A549 (cell line): ENCODE measurements around the gene PSMC5.
A peak's percentile ranks its signal among the peaks of the same experiment; 100 is the strongest.

Experiments used
- EHF ChIP-seq: fragments of 250-450 bp; sonication (Bioruptor Pico); IDR thresholded peaks from 2 replicates; pipeline ENCODE4 v1.5.0; 2020; ENCODE audit warnings: mild to moderate bottlenecking
- EP300 ChIP-seq, 2 experiments: fragments of >200 bp; sonication (Bioruptor Twin); formaldehyde crosslinking; IDR thresholded peaks; 2 replicates in 1 of 2; 3 replicates in 1 of 2; pipeline ENCODE4 v1.6.1; 2016 to 2017
- NFE2L2 ChIP-seq: fragments of 150-350 bp; conservative IDR thresholded peaks from 2 replicates; pipeline ENCODE4 v1.6.1; 2014; ENCODE audit warnings: low read length
- POLR2A ChIP-seq: IDR thresholded peaks from 2 replicates; pipeline ENCODE4 v1.6.1; 2012; ENCODE audit warnings: mild to moderate bottlenecking, low read length
- RAD21 ChIP-seq, 2 experiments: fragments of >200 bp in 1 of 2; sonication (Bioruptor Twin) in 1 of 2; formaldehyde crosslinking in 1 of 2; IDR thresholded peaks in 1 of 2; conservative IDR thresholded peaks in 1 of 2; 2 replicates in 1 of 2; 3 replicates in 1 of 2; pipeline ENCODE4 v1.6.1; 2012 to 2018; ENCODE audit warnings: inconsistent platforms in 1 of 2
- RCOR1 ChIP-seq: fragments of 150-350 bp; IDR thresholded peaks from 2 replicates; pipeline ENCODE4 v1.6.1; 2014; ENCODE audit warnings: antibody characterized with exemption, low read length, low read depth
- RFX5 ChIP-seq: fragments of 450-650 bp; IDR thresholded peaks from 2 replicates; pipeline ENCODE4 v1.7.1; 2014; ENCODE audit warnings: antibody characterized with exemption, mild to moderate bottlenecking, moderate library complexity
- SMC3 ChIP-seq: fragments of >200 bp; sonication (Bioruptor Twin); formaldehyde crosslinking; IDR thresholded peaks from 3 replicates; pipeline ENCODE4 v1.6.1; 2018; ENCODE audit warnings: inconsistent platforms
- ZFP36 ChIP-seq: fragments of 450-650 bp; IDR thresholded peaks from 2 replicates; pipeline ENCODE4 v1.6.1; 2014; ENCODE audit warnings: borderline replicate concordance; ENCODE audit not compliant: partially characterized antibody
- TF ChIP-seq, protein P1 (sequence below): fragments of >200 bp; sonication (Bioruptor Twin); formaldehyde crosslinking; IDR thresholded peaks from 3 replicates; pipeline ENCODE4 v1.5.1; 2016
- TF ChIP-seq, protein P2 (sequence below): fragments of 450-650 bp; IDR thresholded peaks from 2 replicates; pipeline ENCODE4 v1.6.1; 2014; ENCODE audit warnings: antibody characterized with exemption

DNA sequence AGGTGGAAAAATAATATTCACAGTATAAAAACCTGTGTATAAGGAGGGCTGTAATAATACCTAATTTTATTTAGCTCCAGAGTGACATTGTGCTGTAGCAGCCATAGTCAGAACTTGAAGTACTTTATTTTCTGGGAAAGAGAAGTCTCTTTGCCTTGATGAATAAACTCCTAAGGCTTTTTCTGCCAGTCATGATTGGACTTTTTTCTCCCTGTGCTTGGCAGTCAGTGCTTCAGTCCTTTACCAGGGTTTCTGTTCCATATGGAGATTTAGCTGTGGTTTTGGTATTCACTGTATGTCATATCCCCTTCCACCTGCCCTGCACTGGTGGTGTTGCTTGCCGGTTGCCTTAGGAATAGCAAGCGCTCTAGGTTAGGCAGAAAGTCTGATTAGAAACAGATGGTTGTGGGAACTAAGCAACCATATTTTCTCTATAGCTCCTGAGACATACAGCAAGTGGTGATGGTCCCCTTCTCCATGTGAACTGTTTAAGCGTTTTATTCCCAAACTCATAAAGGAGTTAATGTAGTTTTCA is 28.6 kb upstream of the PSMC5 start:
- TF ChIP-seq EHF (CRISPR knock-in tag) (no peak), POLR2A (no peak), SMC3 (no peak), RAD21 (conservative IDR thresholded peaks at IDR 0.05 in 1 of 2, IDR thresholded peaks at IDR 0.05 in 1 of 2) (no peak), NFE2L2 (peak; percentile 75), EP300 (IDR thresholded peaks at IDR 0.05) (no peak), ZFP36 (no peak), RFX5 (no peak), RCOR1 (no peak)
- TF ChIP-seq, protein P1, sequence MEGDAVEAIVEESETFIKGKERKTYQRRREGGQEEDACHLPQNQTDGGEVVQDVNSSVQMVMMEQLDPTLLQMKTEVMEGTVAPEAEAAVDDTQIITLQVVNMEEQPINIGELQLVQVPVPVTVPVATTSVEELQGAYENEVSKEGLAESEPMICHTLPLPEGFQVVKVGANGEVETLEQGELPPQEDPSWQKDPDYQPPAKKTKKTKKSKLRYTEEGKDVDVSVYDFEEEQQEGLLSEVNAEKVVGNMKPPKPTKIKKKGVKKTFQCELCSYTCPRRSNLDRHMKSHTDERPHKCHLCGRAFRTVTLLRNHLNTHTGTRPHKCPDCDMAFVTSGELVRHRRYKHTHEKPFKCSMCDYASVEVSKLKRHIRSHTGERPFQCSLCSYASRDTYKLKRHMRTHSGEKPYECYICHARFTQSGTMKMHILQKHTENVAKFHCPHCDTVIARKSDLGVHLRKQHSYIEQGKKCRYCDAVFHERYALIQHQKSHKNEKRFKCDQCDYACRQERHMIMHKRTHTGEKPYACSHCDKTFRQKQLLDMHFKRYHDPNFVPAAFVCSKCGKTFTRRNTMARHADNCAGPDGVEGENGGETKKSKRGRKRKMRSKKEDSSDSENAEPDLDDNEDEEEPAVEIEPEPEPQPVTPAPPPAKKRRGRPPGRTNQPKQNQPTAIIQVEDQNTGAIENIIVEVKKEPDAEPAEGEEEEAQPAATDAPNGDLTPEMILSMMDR, result no peak
- TF ChIP-seq, protein P2, sequence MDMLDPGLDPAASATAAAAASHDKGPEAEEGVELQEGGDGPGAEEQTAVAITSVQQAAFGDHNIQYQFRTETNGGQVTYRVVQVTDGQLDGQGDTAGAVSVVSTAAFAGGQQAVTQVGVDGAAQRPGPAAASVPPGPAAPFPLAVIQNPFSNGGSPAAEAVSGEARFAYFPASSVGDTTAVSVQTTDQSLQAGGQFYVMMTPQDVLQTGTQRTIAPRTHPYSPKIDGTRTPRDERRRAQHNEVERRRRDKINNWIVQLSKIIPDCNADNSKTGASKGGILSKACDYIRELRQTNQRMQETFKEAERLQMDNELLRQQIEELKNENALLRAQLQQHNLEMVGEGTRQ, result no peak
